SK-N-SH treated with all-trans-retinoic acid at 6 μM for 48 hours (cell line): ENCODE data around the gene POP4.

ENCODE experiments used
- ATAC-seq: fragments of 200-7000 bp; cut with Tn5 transposase; 3 replicates; pipeline ENCODE4 v1.9.1; 2020; ENCODE audit warnings: mild to moderate bottlenecking, moderate library complexity
- ARNTL ChIP-seq: fragments of 450-650 bp; formaldehyde crosslinking; IDR thresholded peaks from 2 replicates; pipeline ENCODE4 v1.5.0; 2020; ENCODE audit warnings: low read depth, mild to moderate bottlenecking, moderate library complexity, borderline replicate concordance
- BACH2 ChIP-seq: fragments of 250-450 bp; sonication (Bioruptor Pico); IDR thresholded peaks from 2 replicates; pipeline ENCODE4 v1.9.0; 2021; ENCODE audit warnings: mild to moderate bottlenecking, borderline replicate concordance
- CREB5 ChIP-seq: fragments of 250-450 bp; sonication (Bioruptor Pico); IDR thresholded peaks from 2 replicates; pipeline ENCODE4 v1.5.1; 2020; ENCODE audit warnings: low read depth, mild to moderate bottlenecking, moderate library complexity
- CSDC2 ChIP-seq: fragments of 250-450 bp; sonication (Bioruptor Pico); IDR thresholded peaks from 2 replicates; pipeline ENCODE4 v1.5.0; 2020; ENCODE audit warnings: mild to moderate bottlenecking, moderate library complexity
- CSRNP3 ChIP-seq: fragments of 250-450 bp; sonication (Bioruptor Pico); IDR thresholded peaks from 2 replicates; pipeline ENCODE4 v1.5.1; 2021; ENCODE audit warnings: mild to moderate bottlenecking, moderate library complexity
- ESRRG ChIP-seq: fragments of 250-450 bp; sonication (Bioruptor Pico); IDR thresholded peaks from 2 replicates; pipeline ENCODE4 v1.6.1; 2021; ENCODE audit warnings: mild to moderate bottlenecking
- GLIS3 ChIP-seq: fragments of 250-450 bp; sonication (Bioruptor Pico); IDR thresholded peaks from 2 replicates; pipeline ENCODE4 v1.5.0; 2020; ENCODE audit warnings: mild to moderate bottlenecking, moderate library complexity
- ISL1 ChIP-seq: fragments of 250-450 bp; sonication (Bioruptor Pico); IDR thresholded peaks from 2 replicates; pipeline ENCODE4 v2.1.2; 2022; ENCODE audit warnings: mild to moderate bottlenecking, moderate library complexity
- PATZ1 ChIP-seq: fragments of 250-450 bp; sonication (Bioruptor Pico); IDR thresholded peaks from 2 replicates; pipeline ENCODE4 v1.8.0; 2020; ENCODE audit warnings: mild to moderate bottlenecking, moderate library complexity, borderline replicate concordance
- POU6F1 ChIP-seq: fragments of 250-450 bp; sonication (Bioruptor Pico); IDR thresholded peaks from 2 replicates; pipeline ENCODE4 v1.8.0; 2021; ENCODE audit warnings: low read depth, mild to moderate bottlenecking, moderate library complexity, borderline replicate concordance
- PPARA ChIP-seq: fragments of 250-450 bp; sonication (Bioruptor Pico); IDR thresholded peaks from 2 replicates; pipeline ENCODE4 v1.5.0; 2020; ENCODE audit warnings: mild to moderate bottlenecking, borderline replicate concordance
- RARB ChIP-seq: fragments of 250-450 bp; sonication (Bioruptor Pico); IDR thresholded peaks from 2 replicates; pipeline ENCODE4 v1.8.0; 2021; ENCODE audit warnings: mild to moderate bottlenecking, moderate library complexity
- SNAI2 ChIP-seq: fragments of 250-450 bp; sonication (Bioruptor Pico); IDR thresholded peaks from 2 replicates; pipeline ENCODE4 v1.5.0; 2020; ENCODE audit warnings: mild to moderate bottlenecking, moderate library complexity
- TCF4 ChIP-seq: fragments of 250-450 bp; sonication (Bioruptor Pico); IDR thresholded peaks from 2 replicates; pipeline ENCODE4 v1.8.0; 2021; ENCODE audit warnings: mild to moderate bottlenecking, moderate library complexity, borderline replicate concordance
- TOX ChIP-seq: fragments of 250-450 bp; sonication (Bioruptor Pico); IDR thresholded peaks from 2 replicates; pipeline ENCODE4 v1.8.0; 2021; ENCODE audit warnings: mild to moderate bottlenecking, moderate library complexity, borderline replicate concordance
- TSHZ2 ChIP-seq: fragments of 250-450 bp; sonication (Bioruptor Pico); IDR thresholded peaks from 2 replicates; pipeline ENCODE4 v1.5.0; 2020; ENCODE audit warnings: mild to moderate bottlenecking, moderate library complexity
- ZC3H10 ChIP-seq: fragments of 250-450 bp; sonication (Bioruptor Pico); IDR thresholded peaks from 2 replicates; pipeline ENCODE4 v1.5.1; 2021; ENCODE audit warnings: mild to moderate bottlenecking, moderate library complexity
- ZFP3 ChIP-seq: fragments of 250-450 bp; sonication (Bioruptor Pico); IDR thresholded peaks from 2 replicates; pipeline ENCODE4 v1.5.0; 2020; ENCODE audit warnings: mild to moderate bottlenecking, moderate library complexity
- ZFP30 ChIP-seq: fragments of 450-650 bp; formaldehyde crosslinking; IDR thresholded peaks from 2 replicates; pipeline ENCODE4 v1.5.0; 2022; ENCODE audit warnings: mild to moderate bottlenecking, moderate library complexity
- ZNF565 ChIP-seq: fragments of 450-650 bp; formaldehyde crosslinking; conservative IDR thresholded peaks from 2 replicates; pipeline ENCODE4 v1.5.0; 2020; ENCODE audit warnings: low read depth, mild to moderate bottlenecking, moderate library complexity
- ZNF70 ChIP-seq: fragments of 450-650 bp; formaldehyde crosslinking; IDR thresholded peaks from 2 replicates; pipeline ENCODE4 v1.5.0; 2020; ENCODE audit warnings: mild to moderate bottlenecking, moderate library complexity
- ZNF8 ChIP-seq: fragments of 450-650 bp; formaldehyde crosslinking; IDR thresholded peaks from 2 replicates; pipeline ENCODE4 v1.5.0; 2020; ENCODE audit warnings: mild to moderate bottlenecking, moderate library complexity

Gene POP4

GRCh38 chr19:29643361-29643935 lies 37.4 kb downstream of the POP4 start:
- no peak for TF ChIP-seq TCF4 (CRISPR knock-in tag)
- no peak for TF ChIP-seq CREB5 (CRISPR knock-in tag)
- no peak for TF ChIP-seq ISL1 (CRISPR knock-in tag)
- no peak for TF ChIP-seq ESRRG (CRISPR knock-in tag)
- no peak for TF ChIP-seq ZNF565 (CRISPR knock-in tag)
- TF ChIP-seq ZFP3 = no peak
- TF ChIP-seq BACH2 (CRISPR knock-in tag) = no peak
- no peak for TF ChIP-seq SNAI2 (CRISPR knock-in tag)
- TF ChIP-seq RARB (CRISPR knock-in tag) = no peak
- TF ChIP-seq CSDC2 (CRISPR knock-in tag) = no peak
- no peak for TF ChIP-seq ZFP30 (CRISPR knock-in tag)
- TF ChIP-seq ZNF8 (CRISPR knock-in tag) = no peak
- no peak for TF ChIP-seq ZNF70 (CRISPR knock-in tag)
- no peak for TF ChIP-seq POU6F1 (CRISPR knock-in tag)
- no peak for TF ChIP-seq GLIS3 (CRISPR knock-in tag)
- no peak for TF ChIP-seq PPARA

GRCh38 chr19:29644210-29644609 lies 38.1 kb downstream of the POP4 start:
- TF ChIP-seq BACH2 (CRISPR knock-in tag) (no peak), CSDC2 (CRISPR knock-in tag) (no peak), TOX (CRISPR knock-in tag) (no peak), ZNF565 (CRISPR knock-in tag) (no peak), ZNF70 (CRISPR knock-in tag) (no peak), ZFP3 (no peak), CREB5 (CRISPR knock-in tag) (no peak), ESRRG (CRISPR knock-in tag) (no peak), GLIS3 (CRISPR knock-in tag) (no peak), PPARA (no peak), RARB (CRISPR knock-in tag) (no peak), TCF4 (CRISPR knock-in tag) (no peak), ZC3H10 (no peak), TSHZ2 (CRISPR knock-in tag) (no peak), ISL1 (CRISPR knock-in tag) (no peak)
- no peak for ATAC-seq

More at GRCh38 chr19:29643361-29643935, 37.4 kb downstream of the POP4 start:
- no peak for ATAC-seq

GRCh38 chr19:29645491-29645867 lies 39.4 kb downstream of the POP4 start:
- no peak; the same call in 2 of the 3 replicates for ATAC-seq
- TF ChIP-seq GLIS3 (CRISPR knock-in tag) (no peak), PPARA (no peak), TCF4 (CRISPR knock-in tag) (no peak), BACH2 (CRISPR knock-in tag) (no peak), PATZ1 (no peak), RARB (CRISPR knock-in tag) (no peak), TOX (CRISPR knock-in tag) (no peak), ZNF8 (CRISPR knock-in tag) (no peak), ARNTL (CRISPR knock-in tag) (no peak), ZFP3 (no peak), CSDC2 (CRISPR knock-in tag) (no peak), SNAI2 (CRISPR knock-in tag) (no peak), ZNF70 (CRISPR knock-in tag) (no peak), ESRRG (CRISPR knock-in tag) (no peak), CSRNP3 (CRISPR knock-in tag) (no peak), ZNF565 (CRISPR knock-in tag) (no peak), POU6F1 (CRISPR knock-in tag) (no peak), ZFP30 (CRISPR knock-in tag) (no peak)
